ENCODE data around the gene PPP3R1.
"Not testable (repeated sequence)": the region's sequence is repeated elsewhere in the genome, so short reads cannot be mapped to it uniquely, and the experiment has no call there.

PPP3R1 gene

DNA sequence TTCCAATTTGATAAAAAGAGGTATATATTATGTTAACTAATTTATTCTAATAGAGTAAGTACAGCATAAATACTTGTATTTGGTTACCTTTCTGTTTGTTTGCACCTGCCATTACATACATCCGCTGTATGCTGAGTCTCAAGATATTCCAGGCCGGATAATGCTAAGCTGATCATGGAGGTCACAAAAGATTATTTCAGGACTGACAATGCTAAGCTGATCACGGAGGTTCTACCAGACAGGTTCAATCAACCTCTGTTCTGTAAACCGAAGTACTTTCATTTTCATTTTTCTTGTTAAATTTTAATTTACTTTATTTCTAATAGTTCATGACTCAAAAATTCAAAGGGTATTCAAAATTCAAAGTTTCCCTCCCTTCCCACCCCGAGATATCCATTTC is 63.5 kb downstream of the PPP3R1 start:
- no peaks in the 10 kb centered on the region for H3K9me3 ChIP-seq (ENCODE audit: control insufficient read depth, low read length)
- H3K36me3 ChIP-seq (ENCODE audit: control insufficient read depth, insufficient read depth, low read length): peaks cover 21% of the 10 kb centered on the region
- H3K4me1 ChIP-seq (ENCODE audit: control insufficient read depth, insufficient read depth, low read length, poor library complexity, severe bottlenecking): peaks cover 3% of the 10 kb centered on the region
- 93 to 100% methylated on average over 3 of the region's 5 CpGs for WGBS, 2 experiments (ENCODE audit: insufficient coverage in 2 of 2)
- no peak overlapping the region for H3K27ac ChIP-seq (ENCODE audit: low read depth, low read length, severe bottlenecking)
- H3K4me3 ChIP-seq (ENCODE audit: extremely low read depth, insufficient read depth, low read length, poor library complexity, severe bottlenecking): no peak overlapping the region

GRCh38 chr2:68187329-68187728 is 65.0 kb downstream of the PPP3R1 start:
- no CpG with 5 or more reads among the region's 1 CpG for WGBS, 2 experiments (ENCODE audit: insufficient coverage in 2 of 2)
- Histone ChIP-seq H3K4me1 (ENCODE audit: control insufficient read depth, insufficient read depth, low read length, poor library complexity, severe bottlenecking) (peaks cover 3% of the 10 kb centered on the region), H3K4me3 (ENCODE audit: extremely low read depth, insufficient read depth, low read length, poor library complexity, severe bottlenecking) (no peak overlapping the region), H3K9me3 (ENCODE audit: control insufficient read depth, low read length) (no peaks in the 10 kb centered on the region), H3K27ac (ENCODE audit: low read depth, low read length, severe bottlenecking) (no peak overlapping the region), H3K36me3 (ENCODE audit: control insufficient read depth, insufficient read depth, low read length) (peaks cover 34% of the 10 kb centered on the region)

- H3K9me3 ChIP-seq (ENCODE audit: control insufficient read depth, low read length): no peaks in the 10 kb centered on the region
- no peak overlapping the region for H3K4me3 ChIP-seq (ENCODE audit: extremely low read depth, insufficient read depth, low read length, poor library complexity, severe bottlenecking)
Observed at GRCh38 chr2:68185541-68186164, 66.7 kb downstream of the PPP3R1 start.

DNA sequence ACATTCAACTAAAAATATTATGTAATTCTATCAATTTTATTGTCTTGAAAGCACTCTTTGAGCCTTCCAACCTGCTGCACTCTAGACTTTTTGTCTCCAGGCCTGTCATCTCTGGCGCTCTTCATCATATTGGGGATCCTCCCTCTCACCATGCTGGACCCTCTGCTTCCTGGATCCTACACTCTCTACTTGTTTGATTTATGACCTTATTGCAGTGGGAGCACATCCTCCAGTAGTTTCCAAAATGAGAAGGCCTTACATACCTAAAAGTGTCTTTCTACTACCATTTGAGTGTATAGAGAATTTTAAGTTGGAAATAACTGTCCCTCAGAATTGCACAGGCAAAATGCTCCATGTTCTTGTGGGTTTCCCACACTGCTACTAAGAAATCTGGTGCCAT is 69.4 kb downstream of the PPP3R1 start:
- Histone ChIP-seq H3K27ac (ENCODE audit: low read depth, low read length, severe bottlenecking) (no peak overlapping the region), H3K4me3 (ENCODE audit: extremely low read depth, insufficient read depth, low read length, poor library complexity, severe bottlenecking) (no peak overlapping the region), H3K9me3 (ENCODE audit: control insufficient read depth, low read length) (no peaks in the 10 kb centered on the region), H3K4me1 (ENCODE audit: control insufficient read depth, insufficient read depth, low read length, poor library complexity, severe bottlenecking) (no peaks in the 10 kb centered on the region), H3K36me3 (ENCODE audit: control insufficient read depth, insufficient read depth, low read length) (peaks cover 62% of the 10 kb centered on the region)
- 100% methylated on average over 1 of the region's 1 CpG for WGBS, 2 experiments (ENCODE audit: insufficient coverage in 2 of 2)

More at GRCh38 chr2:68185541-68186164, 66.7 kb downstream of the PPP3R1 start:
- no peak overlapping the region for H3K27ac ChIP-seq (ENCODE audit: low read depth, low read length, severe bottlenecking)
- no CpG with 5 or more reads among the region's 5 CpGs for WGBS, 2 experiments (ENCODE audit: insufficient coverage in 2 of 2)
- H3K36me3 ChIP-seq (ENCODE audit: control insufficient read depth, insufficient read depth, low read length): peaks cover 49% of the 10 kb centered on the region
- H3K4me1 ChIP-seq (ENCODE audit: control insufficient read depth, insufficient read depth, low read length, poor library complexity, severe bottlenecking): no peaks in the 10 kb centered on the region

DNA sequence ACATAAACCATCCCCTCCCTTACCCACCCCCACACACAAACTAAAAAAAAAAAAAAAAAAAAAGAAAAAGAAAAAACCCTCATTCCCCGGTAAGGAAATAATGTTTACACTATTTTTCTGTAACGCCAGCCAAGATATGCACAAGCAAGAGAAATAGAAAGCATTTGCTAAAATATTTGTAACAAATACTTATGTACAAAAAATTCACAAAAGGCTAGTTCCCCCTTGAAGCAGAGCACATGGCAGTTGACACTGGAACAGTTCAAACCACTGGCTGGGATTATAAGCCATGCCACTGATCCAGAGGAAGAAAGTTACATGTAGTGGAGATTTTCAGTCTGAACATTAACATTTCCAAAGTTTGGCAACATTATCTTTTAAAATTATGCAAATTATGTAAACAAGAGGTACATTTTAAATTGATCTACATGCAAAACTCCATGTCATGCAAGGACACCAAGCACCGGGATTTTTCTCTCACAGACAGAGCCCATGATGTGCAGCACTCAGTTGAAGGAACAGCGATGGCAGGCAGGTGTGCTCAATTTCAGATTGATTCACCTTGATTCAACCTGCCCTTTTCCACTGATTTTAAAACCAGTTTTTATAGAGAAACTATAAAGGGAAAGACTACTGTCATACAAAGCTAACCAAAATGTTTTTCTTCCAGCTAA is 73.2 kb downstream of the PPP3R1 start:
- Histone ChIP-seq H3K4me3 (ENCODE audit: extremely low read depth, insufficient read depth, low read length, poor library complexity, severe bottlenecking) (no peak overlapping the region), H3K36me3 (ENCODE audit: control insufficient read depth, insufficient read depth, low read length) (peaks cover 71% of the 10 kb centered on the region), H3K27ac (ENCODE audit: low read depth, low read length, severe bottlenecking) (no peak overlapping the region), H3K4me1 (ENCODE audit: control insufficient read depth, insufficient read depth, low read length, poor library complexity, severe bottlenecking) (no peaks in the 10 kb centered on the region), H3K9me3 (ENCODE audit: control insufficient read depth, low read length) (no peaks in the 10 kb centered on the region)
- 100% methylated on average over 2 of the region's 4 CpGs for WGBS, 2 experiments (ENCODE audit: insufficient coverage in 2 of 2)

GRCh38 chr2:68178432-68178831 is 73.9 kb downstream of the PPP3R1 start:
- WGBS, 2 experiments (ENCODE audit: insufficient coverage in 2 of 2): 95 to 100% methylated on average over 3 of the region's 3 CpGs
- H3K9me3 ChIP-seq (ENCODE audit: control insufficient read depth, low read length): no peaks in the 10 kb centered on the region
- peaks cover 71% of the 10 kb centered on the region for H3K36me3 ChIP-seq (ENCODE audit: control insufficient read depth, insufficient read depth, low read length)
- H3K4me3 ChIP-seq (ENCODE audit: extremely low read depth, insufficient read depth, low read length, poor library complexity, severe bottlenecking): no peak overlapping the region
- H3K27ac ChIP-seq (ENCODE audit: low read depth, low read length, severe bottlenecking): no peak overlapping the region
- no peaks in the 10 kb centered on the region for H3K4me1 ChIP-seq (ENCODE audit: control insufficient read depth, insufficient read depth, low read length, poor library complexity, severe bottlenecking)

GRCh38 chr2:68177541-68177940 is 74.8 kb downstream of the PPP3R1 start:
- 42 to 100% methylated on average over 1 to 2 of the region's 2 CpGs for WGBS, 2 experiments (ENCODE audit: insufficient coverage in 2 of 2)
- no peak overlapping the region for H3K27ac ChIP-seq (ENCODE audit: low read depth, low read length, severe bottlenecking)
- peaks cover 69% of the 10 kb centered on the region for H3K36me3 ChIP-seq (ENCODE audit: control insufficient read depth, insufficient read depth, low read length)

GRCh38 chr2:68176657-68177056 is 75.7 kb downstream of the PPP3R1 start:
- no peak overlapping the region for H3K4me3 ChIP-seq (ENCODE audit: extremely low read depth, insufficient read depth, low read length, poor library complexity, severe bottlenecking)
- H3K4me1 ChIP-seq (ENCODE audit: control insufficient read depth, insufficient read depth, low read length, poor library complexity, severe bottlenecking): no peaks in the 10 kb centered on the region
- 100% methylated on average over 1 of the region's 7 CpGs; no CpG with 5 or more reads in 1 of the 2 experiments for WGBS, 2 experiments (ENCODE audit: insufficient coverage in 2 of 2)
- peaks cover 63% of the 10 kb centered on the region for H3K36me3 ChIP-seq (ENCODE audit: control insufficient read depth, insufficient read depth, low read length)
- H3K27ac ChIP-seq (ENCODE audit: low read depth, low read length, severe bottlenecking): no peak overlapping the region
- no peaks in the 10 kb centered on the region for H3K9me3 ChIP-seq (ENCODE audit: control insufficient read depth, low read length)

More at GRCh38 chr2:68177541-68177940, 74.8 kb downstream of the PPP3R1 start:
- Histone ChIP-seq H3K4me1 (ENCODE audit: control insufficient read depth, insufficient read depth, low read length, poor library complexity, severe bottlenecking) (no peaks in the 10 kb centered on the region), H3K4me3 (ENCODE audit: extremely low read depth, insufficient read depth, low read length, poor library complexity, severe bottlenecking) (no peak overlapping the region), H3K9me3 (ENCODE audit: control insufficient read depth, low read length) (no peaks in the 10 kb centered on the region)

DNA sequence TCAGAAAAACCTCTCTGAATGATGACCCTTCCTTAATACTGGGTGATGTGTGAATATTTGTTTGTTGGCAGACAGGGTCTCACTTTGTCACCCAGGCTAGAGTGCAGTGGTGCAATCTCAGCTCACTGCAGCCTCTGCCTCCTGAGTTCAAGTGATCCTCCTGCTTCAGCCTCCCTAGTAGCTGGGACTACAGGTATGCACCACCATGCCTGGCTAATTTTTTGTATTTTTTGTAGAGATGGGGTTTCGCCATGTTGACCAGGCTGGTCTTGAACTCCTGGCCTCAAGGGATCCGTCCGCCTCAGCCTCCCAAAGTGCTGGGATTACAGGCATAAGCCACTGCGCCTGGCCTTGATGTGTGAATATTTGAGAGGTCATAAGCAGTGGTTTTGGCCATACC is 77.1 kb downstream of the PPP3R1 start:
- not testable (repeated sequence) for H3K27ac ChIP-seq (ENCODE audit: low read depth, low read length, severe bottlenecking); H3K4me1 ChIP-seq (ENCODE audit: control insufficient read depth, insufficient read depth, low read length, poor library complexity, severe bottlenecking); H3K4me3 ChIP-seq (ENCODE audit: extremely low read depth, insufficient read depth, low read length, poor library complexity, severe bottlenecking); H3K9me3 ChIP-seq (ENCODE audit: control insufficient read depth, low read length)
- H3K36me3 ChIP-seq (ENCODE audit: control insufficient read depth, insufficient read depth, low read length): peaks cover 55% of the 10 kb centered on the region
- WGBS, 2 experiments (ENCODE audit: insufficient coverage in 2 of 2): 88% methylated on average over 3 of the region's 4 CpGs; no CpG with 5 or more reads in 1 of the 2 experiments

- WGBS, 2 experiments (ENCODE audit: insufficient coverage in 2 of 2): 95 to 100% methylated on average over 6 to 7 of the region's 8 CpGs
- Histone ChIP-seq H3K27ac (ENCODE audit: low read depth, low read length, severe bottlenecking) (no peak overlapping the region), H3K9me3 (ENCODE audit: control insufficient read depth, low read length) (no peaks in the 10 kb centered on the region), H3K36me3 (ENCODE audit: control insufficient read depth, insufficient read depth, low read length) (peaks cover 62% of the 10 kb centered on the region), H3K4me1 (ENCODE audit: control insufficient read depth, insufficient read depth, low read length, poor library complexity, severe bottlenecking) (no peaks in the 10 kb centered on the region), H3K4me3 (ENCODE audit: extremely low read depth, insufficient read depth, low read length, poor library complexity, severe bottlenecking) (no peak overlapping the region)
Observed at GRCh38 chr2:68172990-68173700, 79.2 kb downstream of the PPP3R1 start.

All from mesodermal cell (in vitro differentiated cells).